ENCODE data around the gene HS6ST3. TPM values are rescaled to one million over a fixed set of nuclear protein-coding genes. Genes with fewer than 3 reads are reported as not detected.

HS6ST3 gene
- total and polyA plus RNA-seq, 2 donors (not counting 3 experiments of a cell fraction or from before 2014, with no cell fraction given) = 0.03 to 0.15 TPM

GRCh38 chr13:96862999-96863398, 773.1 kb downstream of the HS6ST3 start:
- H3K4me2 ChIP-seq (ENCODE audit: insufficient read depth, low read length) = no peak overlapping the region
- no peak overlapping the region for H3K4me3 ChIP-seq (replicated peaks in 1 of 3; ENCODE audit: insufficient read depth in 1 of 3, low read depth in 1 of 3, low read length in 3 of 3)
- H3K9me3 ChIP-seq (replicated peaks; ENCODE audit: control insufficient read depth, insufficient read depth, low read length) = no peaks in the 10 kb centered on the region
- intact Hi-C loops (cut with micrococcal nuclease) (no loop called here), dilution Hi-C loops (cut with MboI; ENCODE audit: extremely low pct_ligation_motif_present, low sequenced_read_pairs) (no loop called here)
- no peak overlapping the region for H3K9ac ChIP-seq (replicated peaks; ENCODE audit: extremely low read depth, insufficient read depth, low read length)
- H3K36me3 ChIP-seq (ENCODE audit: control insufficient read depth in 2 of 2, extremely low read depth in 1 of 2, insufficient read depth in 2 of 2, low read length in 2 of 2) = no peaks in the 10 kb centered on the region
- no peaks in the 10 kb centered on the region for H4K20me1 ChIP-seq (replicated peaks; ENCODE audit: control insufficient read depth, extremely low read depth, insufficient read depth, low read length)
- CTCF ChIA-PET = no interaction called here
- FAIRE-seq = no peak
- no peaks in the 10 kb centered on the region for H3K4me1 ChIP-seq (ENCODE audit: control insufficient read depth, extremely low read depth, insufficient read depth, low read length)
- no peak overlapping the region for H2AFZ ChIP-seq (ENCODE audit: low read depth, low read length)
- BruUV-seq (replicated peaks) = no TSS peak
- H3K27ac ChIP-seq (ENCODE audit: insufficient read depth, low read depth, low read length) = no peak overlapping the region
- POLR2A ChIA-PET = no interaction called here
- DNase-seq (ENCODE audit: low read depth, low spot score) = no peak
- TF ChIP-seq FOS (IDR thresholded peaks at IDR 0.05; ENCODE audit: borderline replicate concordance, insufficient read depth, low read length) = no peak
- no peak for TF ChIP-seq POLR2A (IDR thresholded peaks at IDR 0.05; ENCODE audit: low read depth, low read length)
- TF ChIP-seq MAX (IDR thresholded peaks at IDR 0.05; ENCODE audit: insufficient read depth, insufficient read length) = no peak
- TF ChIP-seq MYC (IDR thresholded peaks at IDR 0.05; ENCODE audit: low read depth, low read length) = no peak
- TF ChIP-seq GATA2 (IDR thresholded peaks at IDR 0.05; ENCODE audit: insufficient read depth, insufficient read length, low read depth, low read length) = no peak
- TF ChIP-seq EZH2 (IDR thresholded peaks at IDR 0.05; ENCODE audit: borderline replicate concordance, low read depth, low read length, severe bottlenecking) = no peak
- no peak for TF ChIP-seq CTCF (IDR thresholded peaks at IDR 0.05; ENCODE audit: extremely low read depth in 1 of 2, insufficient read depth in 1 of 2, low read depth in 1 of 2, low read length in 2 of 2)
- TF ChIP-seq JUN (IDR thresholded peaks at IDR 0.05; ENCODE audit: borderline replicate concordance, insufficient read depth, insufficient read length, low read depth) = no peak
- no peak for TF ChIP-seq POLR2AphosphoS5 (IDR thresholded peaks at IDR 0.05; ENCODE audit: insufficient read depth, low read depth, low read length)
- H3K79me2 ChIP-seq (ENCODE audit: control insufficient read depth, insufficient read depth, low read length) = no peaks in the 10 kb centered on the region
- no peaks in the 10 kb centered on the region for H3K27me3 ChIP-seq (ENCODE audit: control insufficient read depth in 2 of 2, insufficient read depth in 2 of 2, low read length in 2 of 2)
- no peaks in the 10 kb centered on the region for H3K9me1 ChIP-seq (replicated peaks; ENCODE audit: control insufficient read depth, extremely low read depth, insufficient read depth, low read length)

Data from endothelial cell of umbilical vein (primary cell).